Left lobe of liver (tissue), 2 donors: Measurements from ENCODE around the gene HOXC12. TPM values are rescaled to one million over a fixed set of nuclear protein-coding genes. Genes with fewer than 3 reads are reported as not detected.

Experiments
- ATAC-seq: fragments of 200-7000 bp; cut with Tn5 transposase; one replicate; pipeline ENCODE4 v1.9.1; 2020; ENCODE audit warnings: mild to moderate bottlenecking, moderate library complexity
- DNase-seq: peaks from one replicate; pipeline ENCODE4 v3.0.0-alpha.2; 2020; ENCODE audit warnings: low spot score
- total RNA-seq: library from RNA; stranded (reverse); gene quantifications from one replicate; pipeline ENCODE4 v1.2.1, GENCODE V29; 2021
- donor health status: DM: no; HTN: no; CAD: no; lungs with moderate emphysema.
- donor health status: DM: no; HTN: yes; CAD: no.

The HOXC12 gene
- total RNA-seq, 1 donor from 2014 or later, result not detected

- ATAC-seq (no peak), DNase-seq (no peak)
These were observed 37.7 kb downstream of the HOXC12 start for GRCh38 chr12:53992377-53992889.

GRCh38 chr12:53993162-53994008 is 38.7 kb downstream of the HOXC12 start:
- no peak for DNase-seq

DNA sequence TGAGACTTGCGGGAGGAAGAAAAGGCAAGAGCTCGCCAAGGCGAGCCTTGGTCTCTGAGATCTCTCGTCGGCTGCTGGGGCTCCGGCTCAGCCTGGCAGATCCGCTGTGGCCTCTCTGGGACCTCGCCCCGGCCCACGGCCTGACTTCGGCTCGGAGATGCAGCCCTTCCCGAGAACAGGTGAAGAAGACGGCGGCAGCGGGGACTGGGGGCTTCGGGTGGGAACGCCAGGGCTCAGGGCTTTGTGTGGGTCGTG is 39.2 kb downstream of the HOXC12 start:
- DNase-seq (no peak), ATAC-seq (no peak)

More at GRCh38 chr12:53993162-53994008, 38.7 kb downstream of the HOXC12 start:
- ATAC-seq, result no peak

- peak; percentile 14 for ATAC-seq
- no peak for DNase-seq
These were observed 39.7 kb downstream of the HOXC12 start for GRCh38 chr12:53994264-53995001.

GRCh38 chr12:53995002-53995377 is 40.3 kb downstream of the HOXC12 start:
- ATAC-seq (peak; percentile 30), DNase-seq (no peak)

DNA sequence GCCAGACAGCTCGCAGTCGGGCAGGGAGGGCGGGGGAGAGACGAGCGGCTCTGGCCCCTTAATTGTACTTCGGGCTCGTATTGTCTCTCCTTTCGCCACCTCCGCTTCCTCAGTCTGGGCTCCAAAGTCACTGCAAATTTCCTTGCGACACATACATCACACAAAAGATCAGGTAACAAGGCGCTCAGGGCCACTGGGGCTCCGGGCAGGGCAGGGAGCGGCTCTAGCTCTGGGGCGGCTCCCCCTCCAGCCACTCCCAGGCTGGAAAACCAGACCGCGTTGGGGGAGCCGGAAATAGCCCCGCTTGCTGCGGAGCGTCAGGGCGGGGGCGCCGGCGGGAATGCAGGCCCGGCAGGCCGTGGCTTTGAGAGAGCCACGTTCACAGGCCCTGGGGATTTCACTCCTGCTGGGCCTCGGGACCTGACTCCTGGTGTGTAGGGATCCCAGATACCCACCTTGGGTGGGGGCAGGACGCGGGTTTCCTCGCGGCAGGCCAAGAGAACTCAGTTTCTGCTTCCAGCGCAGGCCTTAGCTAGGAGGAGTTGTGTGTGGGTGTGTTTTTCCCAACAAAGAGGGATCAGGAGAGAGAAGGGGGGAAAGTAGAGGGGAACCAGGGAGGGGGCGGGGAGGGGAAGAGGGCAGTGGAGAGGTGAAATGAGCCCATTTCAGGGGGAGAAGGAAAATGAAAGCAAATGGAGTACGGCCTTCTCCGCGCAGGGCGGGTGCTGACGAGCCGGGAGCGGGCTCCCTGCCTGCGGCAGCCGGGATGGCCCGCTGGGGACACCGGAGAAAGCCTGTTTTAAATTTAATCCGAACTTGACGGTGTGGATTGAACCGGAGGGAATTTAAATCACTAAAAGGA is 40.9 kb downstream of the HOXC12 start:
- peak; percentile 69 for ATAC-seq
- DNase-seq, result no peak

- ATAC-seq, result peak; percentile 9
- no peak for DNase-seq
These were observed 41.8 kb downstream of the HOXC12 start for GRCh38 chr12:53996240-53997203.

GRCh38 chr12:53997204-53998109 is 42.8 kb downstream of the HOXC12 start:
- ATAC-seq, result no peak
- DNase-seq, result no peak

GRCh38 chr12:53998110-53998899 is 43.6 kb downstream of the HOXC12 start:
- no peak for DNase-seq
- no peak for ATAC-seq

GRCh38 chr12:53998900-53999236 is 44.2 kb downstream of the HOXC12 start:
- DNase-seq (no peak), ATAC-seq (no peak)

DNA sequence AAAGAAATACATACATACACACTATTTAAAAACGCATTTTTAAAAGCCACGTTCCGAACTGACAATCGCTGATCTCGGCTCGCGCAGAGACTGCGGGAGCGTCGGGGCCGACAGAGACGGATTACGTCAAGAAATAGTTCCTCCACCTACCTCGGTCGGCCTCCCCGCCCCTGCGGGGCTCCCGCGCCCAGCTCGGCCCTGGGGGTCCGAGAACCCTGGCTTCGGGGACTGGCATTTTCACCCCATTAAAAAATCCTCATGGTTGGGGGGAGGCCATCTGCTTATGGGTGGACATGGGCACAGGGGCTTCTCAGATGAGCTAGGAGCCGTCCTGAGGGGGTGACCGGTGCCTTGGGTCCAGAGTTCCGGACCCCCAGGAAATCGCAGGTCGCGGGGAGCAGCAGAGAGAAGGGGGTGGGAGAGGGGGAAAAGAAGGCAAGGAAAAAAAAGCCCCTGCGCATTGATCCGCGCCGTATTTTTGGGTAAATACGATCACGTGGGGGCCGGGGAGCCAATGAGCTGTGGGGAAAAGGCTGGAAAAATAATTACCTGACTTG is 44.9 kb downstream of the HOXC12 start:
- DNase-seq, result no peak
- ATAC-seq, result no peak

DNA sequence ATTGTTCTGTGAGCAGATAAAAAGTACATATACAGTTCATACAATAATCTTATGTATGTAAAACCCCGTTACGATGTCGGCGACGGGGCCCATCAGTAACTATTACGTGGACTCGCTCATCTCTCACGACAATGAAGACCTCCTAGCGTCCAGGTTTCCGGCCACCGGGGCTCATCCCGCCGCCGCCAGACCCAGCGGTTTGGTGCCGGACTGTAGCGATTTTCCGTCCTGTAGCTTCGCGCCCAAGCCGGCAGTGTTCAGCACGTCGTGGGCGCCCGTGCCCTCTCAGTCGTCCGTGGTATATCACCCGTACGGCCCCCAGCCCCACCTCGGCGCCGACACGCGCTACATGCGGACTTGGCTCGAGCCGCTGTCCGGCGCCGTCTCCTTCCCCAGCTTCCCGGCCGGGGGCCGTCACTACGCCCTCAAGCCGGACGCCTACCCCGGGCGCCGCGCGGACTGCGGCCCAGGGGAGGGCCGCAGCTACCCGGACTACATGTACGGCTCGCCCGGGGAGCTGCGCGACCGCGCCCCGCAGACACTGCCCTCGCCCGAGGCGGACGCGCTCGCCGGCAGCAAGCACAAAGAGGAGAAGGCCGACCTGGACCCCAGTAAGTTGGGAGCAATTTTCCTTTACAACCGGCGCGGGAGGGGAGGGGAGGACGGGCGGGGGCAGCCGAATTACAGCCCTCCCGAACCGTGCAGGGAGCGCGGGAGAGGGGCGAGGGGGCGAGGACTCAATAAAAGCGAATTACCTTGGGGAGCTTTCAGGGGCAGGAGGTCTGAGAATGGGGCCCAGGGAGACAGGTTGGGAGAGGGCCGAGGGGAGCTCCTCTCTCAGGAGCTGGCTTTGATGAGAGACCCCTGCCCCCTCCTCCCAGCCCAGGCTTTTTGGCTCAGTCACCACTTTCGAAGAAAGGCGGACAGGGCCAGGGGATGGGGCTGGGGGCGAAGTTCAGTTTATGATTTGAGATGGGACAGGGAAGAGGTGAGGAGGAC is 45.7 kb downstream of the HOXC12 start, which contains the start of gene HOXC9:
Gene HOXC9, plus strand, starts transcription at position 46 of the 999 bp plus-strand sequence. Its CDS starts 28 bp downstream, at position 74.
- DNase-seq, result no peak
- ATAC-seq, result no peak

GRCh38 chr12:54001283-54002187 is 46.8 kb downstream of the HOXC12 start:
- no peak for ATAC-seq
- no peak for DNase-seq

GRCh38 chr12:54002278-54002914 is 47.7 kb downstream of the HOXC12 start:
- ATAC-seq (no peak), DNase-seq (no peak)

GRCh38 chr12:54002915-54003389 is 48.2 kb downstream of the HOXC12 start:
- DNase-seq (no peak), ATAC-seq (no peak)
